NT2/D1 (cell line): ENCODE measurements around the gene LRIG1.

Experiments used
- SUZ12 ChIP-seq: IDR thresholded peaks from 2 replicates; pipeline ENCODE4 v1.6.1; 2011; ENCODE audit not compliant: insufficient read length, insufficient read depth; ENCODE audit errors: extremely low read depth
- YY1 ChIP-seq: IDR thresholded peaks from 2 replicates; pipeline ENCODE4 v1.6.1; 2011; ENCODE audit not compliant: insufficient read length, insufficient read depth

DNA sequence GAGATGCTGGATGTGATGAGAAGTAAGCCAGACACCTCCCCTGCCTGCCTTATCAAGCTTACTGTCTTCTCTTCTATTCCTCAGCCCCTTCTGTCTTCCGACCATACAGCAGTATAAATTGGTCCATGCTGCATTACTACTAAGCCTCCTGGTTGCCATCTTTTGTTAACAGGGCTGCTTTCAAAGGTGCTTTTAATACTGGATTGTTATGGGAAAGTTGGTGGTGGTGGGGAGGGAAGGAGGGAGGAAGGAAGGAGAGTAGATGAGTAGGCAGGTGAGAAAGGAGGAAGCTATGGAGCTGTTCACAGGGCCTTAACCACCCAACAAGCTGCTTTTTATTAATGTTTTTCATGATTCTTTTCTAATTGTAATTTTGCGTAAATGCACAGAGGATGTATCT is 165.2 kb downstream of the LRIG1 start:
- TF ChIP-seq YY1 (no peak), SUZ12 (no peak)
